BE2C (cell line): ENCODE measurements around the gene POU1F1.
"Not testable (repeated sequence)": the region's sequence is repeated elsewhere in the genome, so short reads cannot be mapped to it uniquely, and the experiment has no call there.

Experiments
- DNase-seq: peaks from one replicate; pipeline ENCODE4 v3.0.0-alpha.2; 2020
- H3K27me3 ChIP-seq: fragments of 250-450 bp; sonication (Bioruptor Pico); 2 replicates; pipeline ENCODE4 v1.5.1; 2020; ENCODE audit warnings: mild to moderate bottlenecking
- H3K36me3 ChIP-seq: fragments of 250-450 bp; sonication (Bioruptor Pico); 2 replicates; pipeline ENCODE4 v1.5.1; 2020; ENCODE audit warnings: mild to moderate bottlenecking
- H3K4me1 ChIP-seq: fragments of 250-450 bp; sonication (Bioruptor Pico); 2 replicates; pipeline ENCODE4 v1.5.1; 2020
- H3K4me3 ChIP-seq: 2 replicates; pipeline ENCODE4 v1.5.1; 2011; ENCODE audit warnings: low read depth, low read length
- H3K9me3 ChIP-seq: fragments of 250-450 bp; sonication (Bioruptor Pico); 2 replicates; pipeline ENCODE4 v1.5.1; 2020
- TF ChIP-seq, protein P1 (sequence below): IDR thresholded peaks from 2 replicates; pipeline ENCODE4 v1.5.1; 2012; ENCODE audit warnings: mild to moderate bottlenecking, low read depth, low read length

Gene POU1F1

DNA sequence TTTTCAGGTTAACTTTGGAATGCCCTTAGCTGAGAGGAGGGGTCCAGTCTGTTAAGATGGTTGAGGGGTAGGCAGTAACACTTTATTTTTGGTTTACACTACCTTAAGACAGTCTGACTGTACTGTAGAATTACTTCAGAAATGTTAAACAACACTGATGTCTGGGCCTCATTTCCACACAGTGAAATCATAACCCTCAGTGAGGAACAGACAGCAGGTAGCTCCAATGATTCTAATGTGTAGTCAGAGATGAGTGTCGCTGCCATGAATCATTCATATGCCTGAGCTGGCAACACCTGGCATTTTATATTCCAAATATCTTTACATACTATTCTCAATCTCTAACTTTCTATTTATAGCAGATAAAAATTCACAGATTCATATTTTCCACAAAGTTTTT, 37.3 kb upstream of the POU1F1 start:
- no peak overlapping the region for H3K4me3 ChIP-seq
- H3K27me3 ChIP-seq: no peaks in the 10 kb centered on the region
- no peaks in the 10 kb centered on the region for H3K9me3 ChIP-seq
- no peaks in the 10 kb centered on the region for H3K4me1 ChIP-seq
- TF ChIP-seq, protein P1, sequence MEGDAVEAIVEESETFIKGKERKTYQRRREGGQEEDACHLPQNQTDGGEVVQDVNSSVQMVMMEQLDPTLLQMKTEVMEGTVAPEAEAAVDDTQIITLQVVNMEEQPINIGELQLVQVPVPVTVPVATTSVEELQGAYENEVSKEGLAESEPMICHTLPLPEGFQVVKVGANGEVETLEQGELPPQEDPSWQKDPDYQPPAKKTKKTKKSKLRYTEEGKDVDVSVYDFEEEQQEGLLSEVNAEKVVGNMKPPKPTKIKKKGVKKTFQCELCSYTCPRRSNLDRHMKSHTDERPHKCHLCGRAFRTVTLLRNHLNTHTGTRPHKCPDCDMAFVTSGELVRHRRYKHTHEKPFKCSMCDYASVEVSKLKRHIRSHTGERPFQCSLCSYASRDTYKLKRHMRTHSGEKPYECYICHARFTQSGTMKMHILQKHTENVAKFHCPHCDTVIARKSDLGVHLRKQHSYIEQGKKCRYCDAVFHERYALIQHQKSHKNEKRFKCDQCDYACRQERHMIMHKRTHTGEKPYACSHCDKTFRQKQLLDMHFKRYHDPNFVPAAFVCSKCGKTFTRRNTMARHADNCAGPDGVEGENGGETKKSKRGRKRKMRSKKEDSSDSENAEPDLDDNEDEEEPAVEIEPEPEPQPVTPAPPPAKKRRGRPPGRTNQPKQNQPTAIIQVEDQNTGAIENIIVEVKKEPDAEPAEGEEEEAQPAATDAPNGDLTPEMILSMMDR: no peak
- no peak for DNase-seq
- no peaks in the 10 kb centered on the region for H3K36me3 ChIP-seq

DNA sequence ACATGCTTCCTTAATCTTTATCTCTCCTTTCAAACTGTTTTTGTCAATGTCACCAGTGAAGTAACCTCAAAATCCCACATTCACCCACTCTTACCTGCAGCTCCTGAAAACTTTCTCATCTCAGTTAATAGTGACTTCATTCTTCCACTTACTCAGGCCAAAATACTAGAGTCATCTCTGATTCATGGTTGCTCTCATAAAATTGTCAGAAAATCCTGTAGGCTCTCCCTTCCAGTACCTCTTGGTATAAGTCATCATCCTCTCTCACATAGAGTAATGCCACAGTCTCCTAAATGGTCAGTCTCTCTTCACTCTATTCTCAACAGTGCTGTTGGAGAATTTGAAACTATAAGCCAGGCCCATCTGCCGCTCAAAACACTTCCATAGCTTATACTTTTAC, 34.9 kb upstream of the POU1F1 start:
- TF ChIP-seq, protein P1: no peak
- no peak overlapping the region for H3K4me3 ChIP-seq
- H3K9me3 ChIP-seq: no peaks in the 10 kb centered on the region
- no peaks in the 10 kb centered on the region for H3K36me3 ChIP-seq
- no peaks in the 10 kb centered on the region for H3K4me1 ChIP-seq
- no peaks in the 10 kb centered on the region for H3K27me3 ChIP-seq
- no peak for DNase-seq

DNA sequence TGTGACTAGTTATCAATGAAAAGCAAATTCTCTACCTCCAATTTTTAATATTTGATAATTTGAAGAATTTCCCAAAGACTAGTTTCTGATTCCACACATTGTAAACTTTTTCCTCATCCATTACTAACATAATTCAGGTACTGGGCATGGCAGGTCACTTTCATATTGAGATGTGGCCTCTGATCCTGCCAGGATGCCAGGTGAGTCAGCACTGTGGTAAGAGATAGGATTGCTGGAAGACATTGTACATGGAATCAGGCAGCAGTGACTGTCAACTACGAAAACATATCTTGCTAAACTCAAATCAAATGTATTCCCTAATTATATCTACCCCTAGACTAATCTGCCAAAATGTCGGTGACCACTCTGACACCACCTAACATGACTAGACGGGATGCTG, 33.2 kb upstream of the POU1F1 start:
- H3K36me3 ChIP-seq: no peaks in the 10 kb centered on the region
- TF ChIP-seq, protein P1: no peak
- H3K4me3 ChIP-seq: no peak overlapping the region
- H3K4me1 ChIP-seq: no peaks in the 10 kb centered on the region
- no peaks in the 10 kb centered on the region for H3K9me3 ChIP-seq
- no peaks in the 10 kb centered on the region for H3K27me3 ChIP-seq
- no peak for DNase-seq

DNA sequence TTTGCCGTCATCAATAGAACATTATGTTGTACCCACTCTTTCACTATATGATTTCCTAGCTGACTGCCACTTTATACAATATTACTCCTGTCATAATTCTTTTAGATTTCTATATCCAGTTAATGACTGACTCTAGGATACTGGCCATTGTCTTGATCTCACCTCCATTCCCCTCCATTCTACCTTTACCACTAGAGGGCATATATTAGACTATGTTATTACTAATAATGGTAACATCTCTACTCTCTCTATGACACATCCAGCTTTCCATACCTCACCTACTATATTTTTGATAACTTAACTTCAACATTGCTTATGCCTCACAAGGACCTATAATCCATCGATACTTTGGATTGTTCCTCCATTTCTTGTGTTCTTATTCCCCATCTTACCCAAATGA, 31.4 kb upstream of the POU1F1 start:
- no peaks in the 10 kb centered on the region for H3K9me3 ChIP-seq
- TF ChIP-seq, protein P1: peak; percentile 43
- H3K36me3 ChIP-seq: no peaks in the 10 kb centered on the region
- no peak for DNase-seq
- peaks cover 2% of the 10 kb centered on the region; the same call in 1 of the 2 replicates for H3K27me3 ChIP-seq
- no peak overlapping the region for H3K4me3 ChIP-seq
- no peaks in the 10 kb centered on the region for H3K4me1 ChIP-seq

DNA sequence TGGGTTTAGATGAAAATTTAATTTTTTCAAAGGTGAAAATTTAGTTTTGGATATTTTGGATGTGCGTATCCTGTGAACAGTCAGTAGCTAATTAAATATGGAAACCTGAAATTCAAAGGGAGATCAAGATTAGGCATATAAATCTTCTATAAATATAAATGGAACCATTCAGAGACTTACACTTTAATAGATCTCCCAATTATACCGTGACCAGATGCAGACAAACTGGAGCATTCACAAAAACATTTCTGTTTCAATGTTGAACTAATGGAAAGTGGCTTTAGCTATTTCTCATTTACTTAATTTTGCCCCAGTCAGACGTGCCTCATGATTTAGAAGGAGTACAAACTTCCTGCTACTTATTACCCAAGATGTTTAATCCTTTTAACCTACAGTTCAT, 29.1 kb upstream of the POU1F1 start:
- TF ChIP-seq, protein P1: no peak
- Histone ChIP-seq H3K27me3 (peaks cover 4% of the 10 kb centered on the region; the same call in 1 of the 2 replicates), H3K4me3 (no peak overlapping the region)

DNA sequence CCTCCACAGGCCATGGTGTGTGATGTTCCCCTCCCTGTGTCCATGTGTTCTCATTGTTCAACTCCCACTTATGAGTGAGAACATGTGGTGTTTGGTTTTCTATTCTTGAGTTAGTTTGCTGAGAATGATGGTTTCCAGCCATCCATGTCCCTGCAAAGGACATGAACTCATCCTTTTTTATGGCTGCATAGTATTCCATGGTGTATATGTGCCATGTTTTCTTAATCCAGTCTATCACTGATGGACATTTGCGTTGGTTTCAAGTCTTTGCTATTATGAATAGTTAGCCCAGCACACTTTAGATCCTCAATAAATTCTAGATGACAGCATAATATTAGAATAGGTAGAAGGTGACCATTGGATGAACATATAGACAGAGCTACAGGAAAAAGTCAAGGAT, 28.6 kb upstream of the POU1F1 start:
- H3K27me3 ChIP-seq: not testable (repeated sequence)

More for the DNA sequence above, 29.1 kb upstream of the POU1F1 start:
- no peaks in the 10 kb centered on the region for H3K4me1 ChIP-seq
- H3K9me3 ChIP-seq: no peaks in the 10 kb centered on the region
- H3K36me3 ChIP-seq: no peaks in the 10 kb centered on the region
- no peak for DNase-seq

More for the DNA sequence above, 28.6 kb upstream of the POU1F1 start:
- H3K4me1 ChIP-seq, H3K4me3 ChIP-seq, H3K36me3 ChIP-seq, DNase-seq, H3K9me3 ChIP-seq: not testable (repeated sequence)
